Measurements from ENCODE around the gene MALSU1. TPM values are rescaled to one million over a fixed set of nuclear protein-coding genes. Genes with fewer than 3 reads are reported as not detected.
A peak's percentile ranks its signal among the peaks of the same experiment; 100 is the strongest.
"Not testable (repeated sequence)": the region's sequence is repeated elsewhere in the genome, so short reads cannot be mapped to it uniquely, and the experiment has no call there.

The MALSU1 gene
- total RNA-seq, 1 donor from 2014 or later, result 46.2 TPM

DNA sequence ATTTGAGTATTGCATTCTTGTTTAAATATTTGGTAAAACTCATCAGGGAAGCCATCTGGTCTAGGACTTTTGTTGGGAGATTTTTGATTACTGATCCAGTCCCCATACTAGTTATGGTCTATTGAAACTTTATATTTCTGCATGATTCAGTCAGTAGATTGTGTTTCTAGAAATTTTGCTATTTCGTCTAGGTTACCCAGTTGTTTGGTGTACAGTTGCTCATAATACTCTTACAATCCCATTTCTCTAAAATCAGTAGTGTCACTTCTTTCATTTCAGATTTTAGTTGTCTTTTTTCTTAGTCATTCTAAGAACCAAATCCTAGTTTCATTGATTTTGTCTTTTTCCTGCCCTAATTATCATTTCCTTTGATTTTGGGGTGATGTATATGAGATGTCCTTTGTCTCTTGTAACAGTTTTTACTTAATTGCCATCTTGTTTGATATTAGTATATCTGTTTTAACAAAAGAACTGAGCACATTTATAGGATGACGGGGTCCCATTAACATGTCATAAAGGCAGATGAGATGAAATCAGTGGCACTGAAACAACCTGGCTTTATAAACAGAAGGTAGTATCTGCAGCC, 7.9 kb downstream of the MALSU1 start:
- H3K9me3 Mint-ChIP-seq (ENCODE audit: unreplicated experiment), result no peaks in the 10 kb centered on the region
- H3K27ac Mint-ChIP-seq (ENCODE audit: unreplicated experiment), result peak overlapping the region; percentile 21
- no peak overlapping the region for H3K4me3 Mint-ChIP-seq (ENCODE audit: unreplicated experiment)
- no peaks in the 10 kb centered on the region for H3K27me3 Mint-ChIP-seq (ENCODE audit: unreplicated experiment)
- H3K36me3 Mint-ChIP-seq (ENCODE audit: unreplicated experiment), result peaks cover 74% of the 10 kb centered on the region
- peaks cover 15% of the 10 kb centered on the region for H3K4me1 Mint-ChIP-seq (ENCODE audit: unreplicated experiment)
- DNase-seq (ENCODE audit: extremely low spot score, unreplicated experiment), result no peak
- TF ChIP-seq, protein P1, sequence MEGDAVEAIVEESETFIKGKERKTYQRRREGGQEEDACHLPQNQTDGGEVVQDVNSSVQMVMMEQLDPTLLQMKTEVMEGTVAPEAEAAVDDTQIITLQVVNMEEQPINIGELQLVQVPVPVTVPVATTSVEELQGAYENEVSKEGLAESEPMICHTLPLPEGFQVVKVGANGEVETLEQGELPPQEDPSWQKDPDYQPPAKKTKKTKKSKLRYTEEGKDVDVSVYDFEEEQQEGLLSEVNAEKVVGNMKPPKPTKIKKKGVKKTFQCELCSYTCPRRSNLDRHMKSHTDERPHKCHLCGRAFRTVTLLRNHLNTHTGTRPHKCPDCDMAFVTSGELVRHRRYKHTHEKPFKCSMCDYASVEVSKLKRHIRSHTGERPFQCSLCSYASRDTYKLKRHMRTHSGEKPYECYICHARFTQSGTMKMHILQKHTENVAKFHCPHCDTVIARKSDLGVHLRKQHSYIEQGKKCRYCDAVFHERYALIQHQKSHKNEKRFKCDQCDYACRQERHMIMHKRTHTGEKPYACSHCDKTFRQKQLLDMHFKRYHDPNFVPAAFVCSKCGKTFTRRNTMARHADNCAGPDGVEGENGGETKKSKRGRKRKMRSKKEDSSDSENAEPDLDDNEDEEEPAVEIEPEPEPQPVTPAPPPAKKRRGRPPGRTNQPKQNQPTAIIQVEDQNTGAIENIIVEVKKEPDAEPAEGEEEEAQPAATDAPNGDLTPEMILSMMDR (IDR thresholded peaks at IDR 0.05), result no peak

DNA sequence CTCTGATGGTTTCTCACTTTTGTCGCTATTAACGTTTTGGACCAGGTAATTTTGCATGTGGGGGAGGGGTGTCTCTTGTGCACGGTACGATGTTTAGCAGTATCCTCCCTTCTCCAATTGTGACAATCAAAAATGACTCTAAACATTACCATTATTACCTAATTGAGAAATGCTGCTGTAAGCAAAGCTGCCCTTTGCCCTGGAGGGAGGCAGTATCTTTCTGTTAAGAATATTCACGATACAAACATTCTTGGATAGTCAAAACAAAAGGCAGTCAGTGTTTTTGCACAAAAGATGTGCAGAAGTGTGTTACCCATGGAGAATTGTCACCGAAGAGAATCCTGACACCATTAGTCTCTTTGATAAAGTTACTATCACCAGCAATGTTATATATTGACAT, 9.6 kb downstream of the MALSU1 start:
- no peak overlapping the region for H3K27ac Mint-ChIP-seq (ENCODE audit: unreplicated experiment)
- no peak overlapping the region for H3K4me3 Mint-ChIP-seq (ENCODE audit: unreplicated experiment)
- no peaks in the 10 kb centered on the region for H3K27me3 Mint-ChIP-seq (ENCODE audit: unreplicated experiment)
- no peaks in the 10 kb centered on the region for H3K9me3 Mint-ChIP-seq (ENCODE audit: unreplicated experiment)
- TF ChIP-seq, protein P1 (IDR thresholded peaks at IDR 0.05), result no peak
- H3K36me3 Mint-ChIP-seq (ENCODE audit: unreplicated experiment), result peaks cover 79% of the 10 kb centered on the region
- H3K4me1 Mint-ChIP-seq (ENCODE audit: unreplicated experiment), result peaks cover 10% of the 10 kb centered on the region
- DNase-seq (ENCODE audit: extremely low spot score, unreplicated experiment), result no peak

DNA sequence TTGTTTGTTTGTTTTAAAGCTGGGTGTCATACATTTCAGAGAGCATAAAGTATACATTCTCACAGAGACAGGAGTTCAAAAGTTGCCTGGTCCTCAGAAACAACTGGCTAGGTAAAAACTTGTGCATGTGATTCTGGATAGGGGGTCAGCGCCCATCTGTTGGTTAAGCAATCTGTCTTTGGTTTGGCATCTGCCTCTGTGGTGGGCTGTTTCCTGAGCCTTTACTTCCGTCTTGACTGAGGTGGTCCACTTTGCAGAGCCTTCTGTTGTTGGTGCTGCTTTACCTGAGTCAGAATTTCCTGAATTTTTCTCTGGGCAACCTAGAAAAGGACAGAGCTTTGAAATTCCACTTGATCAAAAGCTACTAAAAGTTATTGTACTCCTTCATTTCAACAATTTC, 13.0 kb downstream of the MALSU1 start:
- H3K4me3 Mint-ChIP-seq (ENCODE audit: unreplicated experiment); H3K27ac Mint-ChIP-seq (ENCODE audit: unreplicated experiment); H3K4me1 Mint-ChIP-seq (ENCODE audit: unreplicated experiment); H3K27me3 Mint-ChIP-seq (ENCODE audit: unreplicated experiment); H3K9me3 Mint-ChIP-seq (ENCODE audit: unreplicated experiment); DNase-seq (ENCODE audit: extremely low spot score, unreplicated experiment): not testable (repeated sequence)
- peaks cover 71% of the 10 kb centered on the region for H3K36me3 Mint-ChIP-seq (ENCODE audit: unreplicated experiment)

GRCh38 chr7:23315366-23315765, 16.2 kb downstream of the MALSU1 start:
- Mint-ChIP-seq H3K4me1 (ENCODE audit: unreplicated experiment) (no peaks in the 10 kb centered on the region), H3K27ac (ENCODE audit: unreplicated experiment) (no peak overlapping the region), H3K4me3 (ENCODE audit: unreplicated experiment) (no peak overlapping the region), H3K36me3 (ENCODE audit: unreplicated experiment) (peaks cover 61% of the 10 kb centered on the region), H3K27me3 (ENCODE audit: unreplicated experiment) (no peaks in the 10 kb centered on the region), H3K9me3 (ENCODE audit: unreplicated experiment) (no peaks in the 10 kb centered on the region)
- TF ChIP-seq, protein P1 (IDR thresholded peaks at IDR 0.05), result no peak
- DNase-seq (ENCODE audit: extremely low spot score, unreplicated experiment), result no peak

DNA sequence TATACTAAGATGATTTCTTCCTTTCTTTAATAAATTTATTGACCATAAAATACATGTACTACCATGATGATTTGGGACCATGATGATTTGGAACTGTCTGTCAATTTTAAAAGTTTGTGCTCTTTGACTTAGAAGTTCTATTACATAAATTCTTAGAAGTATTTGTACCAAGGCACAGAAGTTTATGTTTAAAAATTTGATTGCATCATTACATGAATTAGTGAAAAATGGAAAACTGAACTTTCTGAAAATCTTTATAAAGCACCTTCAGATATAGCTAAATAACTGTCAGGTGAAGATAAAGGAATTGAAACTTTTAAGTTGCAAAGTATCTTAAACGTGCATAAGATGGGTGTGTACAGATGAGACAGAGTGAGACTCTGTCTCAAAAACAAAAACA, 32.0 kb downstream of the MALSU1 start:
- Mint-ChIP-seq H3K36me3 (ENCODE audit: unreplicated experiment) (peaks cover 34% of the 10 kb centered on the region), H3K9me3 (ENCODE audit: unreplicated experiment) (no peaks in the 10 kb centered on the region), H3K27me3 (ENCODE audit: unreplicated experiment) (no peaks in the 10 kb centered on the region), H3K4me1 (ENCODE audit: unreplicated experiment) (peaks cover 47% of the 10 kb centered on the region), H3K4me3 (ENCODE audit: unreplicated experiment) (no peak overlapping the region), H3K27ac (ENCODE audit: unreplicated experiment) (no peak overlapping the region)
- TF ChIP-seq, protein P1 (IDR thresholded peaks at IDR 0.05), result no peak
- DNase-seq (ENCODE audit: extremely low spot score, unreplicated experiment), result no peak

DNA sequence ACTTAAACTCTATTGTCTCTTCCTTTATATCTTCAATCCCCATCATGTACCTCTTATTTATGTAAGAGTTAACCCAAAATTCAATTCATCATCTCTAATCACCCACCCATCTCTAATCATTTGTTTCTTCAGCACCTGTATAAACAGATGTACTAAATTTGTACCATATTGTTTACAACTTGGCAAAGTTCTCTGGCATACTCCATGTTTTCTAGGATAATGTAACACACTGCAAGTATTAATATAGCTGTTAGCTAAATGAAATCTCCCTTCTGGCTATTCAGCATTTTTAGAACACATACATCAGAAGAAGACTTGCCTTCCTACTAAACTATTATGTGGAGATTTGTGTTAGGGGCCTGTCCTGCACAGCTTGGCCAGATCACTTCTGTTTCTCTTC, 33.1 kb downstream of the MALSU1 start:
- Mint-ChIP-seq H3K4me1 (ENCODE audit: unreplicated experiment) (peaks cover 48% of the 10 kb centered on the region), H3K36me3 (ENCODE audit: unreplicated experiment) (peaks cover 38% of the 10 kb centered on the region), H3K4me3 (ENCODE audit: unreplicated experiment) (no peak overlapping the region), H3K9me3 (ENCODE audit: unreplicated experiment) (peaks cover under 1% of the 10 kb centered on the region), H3K27ac (ENCODE audit: unreplicated experiment) (peak overlapping the region; percentile 54), H3K27me3 (ENCODE audit: unreplicated experiment) (no peaks in the 10 kb centered on the region)
- TF ChIP-seq, protein P1 (IDR thresholded peaks at IDR 0.05), result no peak
- no peak for DNase-seq (ENCODE audit: extremely low spot score, unreplicated experiment)
